Measurements from ENCODE around the gene MTRF1.
"Not testable (repeated sequence)": the region's sequence is repeated elsewhere in the genome, so short reads cannot be mapped to it uniquely, and the experiment has no call there.

Gene MTRF1

GRCh38 chr13:41178040-41178439, 85.3 kb downstream of the MTRF1 start:
- no peak for DNase-seq (ENCODE audit: insufficient read length, low spot score)
- FAIRE-seq, result no peak
- no peak for TF ChIP-seq CTCF (IDR thresholded peaks at IDR 0.05; ENCODE audit: insufficient read depth, missing control alignments)

- FAIRE-seq, result no peak
- no peak for DNase-seq (ENCODE audit: insufficient read length, low spot score)
- no peak for TF ChIP-seq CTCF (IDR thresholded peaks at IDR 0.05; ENCODE audit: insufficient read depth, missing control alignments)
Observed at GRCh38 chr13:41177616-41178015, 85.8 kb downstream of the MTRF1 start.

GRCh38 chr13:41175576-41175975, 87.8 kb downstream of the MTRF1 start:
- FAIRE-seq; DNase-seq (ENCODE audit: insufficient read length, low spot score): not testable (repeated sequence)

Data from D721Med (cell line).